NCI-H1048 (cell line): ENCODE data around the gene GNB1L.

Experiments used
- DNase-seq: peaks from one replicate; lab custom pipeline; 2025; lab: John Stamatoyannopoulos, UW

GNB1L gene

DNA sequence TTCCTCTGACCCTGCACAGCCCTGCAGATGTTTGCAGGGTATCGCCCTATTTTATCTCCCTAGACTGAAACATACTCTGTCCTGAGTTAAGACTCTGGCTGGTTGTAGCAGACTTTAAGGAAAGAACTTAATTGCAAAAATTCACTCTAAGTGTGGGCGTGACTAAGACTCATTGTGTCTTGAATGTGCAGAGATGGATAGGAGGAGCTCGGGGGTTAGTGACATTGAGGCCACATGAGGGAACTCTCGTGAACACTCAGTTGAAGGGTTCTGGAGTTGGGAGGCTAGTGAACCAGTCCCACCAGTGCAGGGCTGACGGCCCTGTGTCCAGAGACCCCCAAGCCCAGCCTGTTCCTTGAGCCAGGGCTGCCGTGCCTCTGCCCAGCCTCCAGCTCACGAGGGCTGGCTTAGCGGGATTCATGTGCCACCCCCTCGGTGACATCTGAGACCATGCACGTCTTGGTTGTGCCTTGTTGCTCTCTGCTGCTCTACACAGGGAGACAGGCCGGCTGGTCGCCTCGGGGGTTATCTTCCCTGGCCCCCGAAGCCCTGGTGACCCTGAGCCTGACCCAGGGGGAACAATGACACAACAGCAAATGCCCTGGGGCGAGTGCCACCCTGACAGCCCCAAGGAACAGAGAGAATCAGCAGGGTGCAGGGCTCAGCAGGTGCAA lies 105.5 kb downstream of the GNB1L start:
- DNase-seq = no peak

GRCh38 chr22:19748139-19748538 lies 106.5 kb downstream of the GNB1L start:
- DNase-seq = no peak

- DNase-seq = no peak
Measured at GRCh38 chr22:19747551-19747950, 107.1 kb downstream of the GNB1L start.

- no peak for DNase-seq
Measured at GRCh38 chr22:19746726-19747125, 107.9 kb downstream of the GNB1L start.

DNA sequence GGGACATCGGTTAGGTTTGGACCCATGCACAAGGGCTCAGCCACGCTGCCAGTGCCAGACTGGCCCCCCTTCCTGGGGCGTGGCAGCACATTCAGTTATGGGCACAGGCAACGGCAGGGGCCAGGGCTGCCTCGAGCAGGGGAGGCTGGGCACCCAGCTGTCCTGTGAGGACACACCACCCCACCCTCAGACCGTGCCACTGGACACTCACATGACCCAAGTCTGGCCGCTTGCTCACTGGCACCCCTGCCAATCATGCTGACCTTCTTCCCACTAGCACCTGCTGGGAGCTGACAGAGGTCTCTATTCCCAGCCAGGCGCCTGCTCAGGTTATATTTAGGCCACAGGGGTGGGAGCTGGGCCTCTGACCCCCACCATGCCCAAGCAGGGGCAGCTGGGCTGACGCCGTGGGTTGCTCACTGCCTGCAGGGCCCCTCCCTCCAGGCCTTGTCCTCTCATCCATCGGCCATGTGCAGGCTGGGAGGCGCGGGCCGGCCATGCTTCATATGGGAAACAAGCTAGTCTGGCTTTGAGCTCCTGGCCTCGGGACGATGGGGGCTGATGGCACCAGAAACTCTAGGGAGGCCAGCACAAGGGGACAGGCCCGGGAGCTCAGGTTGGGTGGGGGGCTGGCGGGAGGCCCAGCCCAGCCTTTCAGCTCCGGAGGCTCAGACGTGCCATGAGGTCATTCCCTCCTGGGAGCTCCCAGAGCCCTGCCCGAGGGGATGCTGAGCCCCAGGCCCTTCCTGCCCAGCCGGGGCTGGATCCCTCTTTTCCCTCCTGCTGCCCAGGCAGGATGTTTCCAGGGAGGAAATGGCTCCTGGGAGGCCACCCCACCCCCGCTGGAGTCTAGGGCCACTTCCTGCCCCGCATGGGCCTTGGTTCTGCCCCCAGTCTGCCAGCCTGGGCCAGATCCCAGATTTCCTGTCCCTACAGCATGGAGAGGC lies 109.2 kb downstream of the GNB1L start:
- DNase-seq = no peak

DNA sequence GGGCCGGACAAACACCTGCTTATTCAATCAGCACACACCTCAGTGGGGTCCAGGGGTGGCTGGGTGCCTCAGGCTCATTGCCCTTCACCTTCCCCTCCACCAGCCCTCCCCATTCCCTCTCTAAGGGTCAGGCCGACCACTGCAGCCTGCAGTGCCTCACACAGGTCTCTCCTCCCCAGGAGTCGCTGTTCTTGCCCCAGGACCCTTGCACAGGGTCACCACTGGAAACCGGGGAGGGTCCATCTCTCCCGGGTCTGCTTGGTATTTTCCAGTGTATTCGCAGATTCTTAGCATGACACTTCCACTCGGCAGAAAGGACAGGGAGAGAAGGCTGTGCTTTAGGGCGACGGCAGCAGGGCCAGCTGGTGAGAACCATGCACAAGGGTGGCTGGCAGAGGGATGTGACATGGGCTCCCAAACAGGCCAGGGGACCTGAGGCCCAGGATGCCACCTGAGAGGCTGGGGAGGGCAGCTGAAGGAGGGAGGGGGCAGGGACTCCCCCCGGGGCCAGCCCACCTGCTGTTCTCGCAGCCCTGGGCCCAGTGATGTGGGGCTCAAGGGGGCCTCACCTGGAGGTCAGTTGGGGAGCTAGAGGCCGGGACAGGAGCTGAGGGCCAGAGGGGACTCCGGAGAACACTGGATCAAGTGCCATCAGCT lies 110.2 kb downstream of the GNB1L start:
- DNase-seq = no peak

DNA sequence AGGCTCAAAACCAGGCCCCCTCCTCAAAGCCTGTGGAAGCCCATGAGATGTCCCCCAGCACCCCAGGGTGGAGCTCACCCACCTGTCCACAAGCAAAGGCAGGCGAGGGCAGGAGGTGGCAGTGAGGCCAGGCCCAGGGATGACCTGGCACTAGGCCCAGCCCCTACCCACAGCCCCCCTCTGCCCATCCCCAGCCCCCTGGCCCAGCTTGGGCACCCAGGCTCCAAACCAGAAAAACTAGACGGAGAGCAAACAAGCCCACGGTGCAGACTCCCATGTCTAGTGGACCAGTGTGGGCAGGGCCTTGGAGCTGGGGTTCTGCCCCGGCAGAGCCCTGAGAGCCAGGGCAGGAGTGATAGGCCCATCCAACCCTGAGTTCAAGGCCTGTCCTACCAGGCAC lies 111.0 kb downstream of the GNB1L start:
- DNase-seq = no peak

GRCh38 chr22:19743081-19743480 lies 111.6 kb downstream of the GNB1L start:
- no peak for DNase-seq

GRCh38 chr22:19742160-19743066 lies 112.3 kb downstream of the GNB1L start:
- DNase-seq = no peak

DNA sequence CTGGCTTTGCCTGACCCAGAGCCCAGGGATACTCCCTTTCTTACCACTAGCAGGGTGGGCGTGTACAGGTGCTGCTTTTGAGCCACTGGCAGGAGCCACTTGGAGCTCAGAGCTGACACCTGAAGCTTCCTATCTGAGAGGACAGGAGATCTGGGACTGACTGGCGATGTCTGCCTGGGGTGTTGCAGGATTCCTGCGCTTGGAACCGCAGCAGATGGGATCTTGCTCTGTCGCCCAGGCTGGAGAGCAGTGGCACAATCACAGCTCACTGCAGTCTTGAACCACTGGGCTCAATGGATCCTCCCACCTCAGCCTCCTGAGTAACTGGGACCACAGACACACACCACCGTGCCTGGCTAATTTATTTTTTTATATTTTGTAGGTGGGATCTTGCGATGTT lies 113.6 kb downstream of the GNB1L start:
- DNase-seq = no peak

DNA sequence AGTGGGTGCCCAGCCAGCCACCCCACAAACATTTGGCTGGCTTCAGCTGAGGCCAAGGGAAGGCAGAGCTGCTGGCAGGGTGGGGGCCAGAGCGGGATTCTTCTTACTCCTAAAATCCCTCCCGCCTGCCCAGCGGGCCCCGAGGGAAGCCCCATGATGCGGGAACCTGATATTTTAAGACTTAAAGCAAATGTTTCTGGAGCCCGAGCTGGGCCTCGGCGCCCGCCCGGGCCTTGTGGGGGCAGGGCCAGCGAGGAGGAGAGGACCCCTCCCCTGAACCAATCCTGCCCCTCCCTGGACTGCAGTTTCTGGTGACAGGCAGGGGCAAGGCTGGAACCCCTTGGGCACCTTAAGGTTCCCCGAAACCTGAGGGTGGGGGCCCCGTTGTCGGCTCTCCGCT lies 114.1 kb downstream of the GNB1L start:
- DNase-seq = no peak

DNA sequence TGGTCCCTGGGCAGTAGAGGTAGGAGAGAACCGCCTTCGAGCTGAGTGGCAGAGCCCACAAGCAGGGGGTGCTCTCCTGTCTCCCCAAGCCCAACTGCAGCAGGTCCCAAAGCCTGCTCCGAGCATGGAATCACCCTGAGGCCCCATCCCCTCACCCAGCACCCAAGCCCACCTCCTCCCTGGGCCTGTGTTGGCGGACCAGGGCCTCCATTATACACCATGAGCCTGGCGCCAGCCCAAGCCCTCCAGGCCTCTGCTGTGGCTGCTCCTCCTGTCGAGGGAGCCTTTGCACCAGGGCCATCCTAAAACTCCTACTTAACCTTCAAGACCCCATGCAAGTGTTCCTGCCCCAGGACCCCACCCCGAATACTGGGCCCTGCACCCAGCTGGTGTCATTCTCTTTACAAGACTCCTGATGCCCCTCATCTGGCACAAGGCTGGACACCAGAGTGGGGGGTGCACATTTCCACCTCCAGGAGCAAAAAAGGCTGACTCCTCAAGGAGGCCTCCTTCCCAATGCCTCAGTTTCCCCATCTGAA lies 114.7 kb downstream of the GNB1L start:
- DNase-seq = no peak

GRCh38 chr22:19739448-19739895 lies 115.2 kb downstream of the GNB1L start:
- DNase-seq = no peak

- DNase-seq = no peak
Measured at GRCh38 chr22:19738664-19739447, 115.8 kb downstream of the GNB1L start.

DNA sequence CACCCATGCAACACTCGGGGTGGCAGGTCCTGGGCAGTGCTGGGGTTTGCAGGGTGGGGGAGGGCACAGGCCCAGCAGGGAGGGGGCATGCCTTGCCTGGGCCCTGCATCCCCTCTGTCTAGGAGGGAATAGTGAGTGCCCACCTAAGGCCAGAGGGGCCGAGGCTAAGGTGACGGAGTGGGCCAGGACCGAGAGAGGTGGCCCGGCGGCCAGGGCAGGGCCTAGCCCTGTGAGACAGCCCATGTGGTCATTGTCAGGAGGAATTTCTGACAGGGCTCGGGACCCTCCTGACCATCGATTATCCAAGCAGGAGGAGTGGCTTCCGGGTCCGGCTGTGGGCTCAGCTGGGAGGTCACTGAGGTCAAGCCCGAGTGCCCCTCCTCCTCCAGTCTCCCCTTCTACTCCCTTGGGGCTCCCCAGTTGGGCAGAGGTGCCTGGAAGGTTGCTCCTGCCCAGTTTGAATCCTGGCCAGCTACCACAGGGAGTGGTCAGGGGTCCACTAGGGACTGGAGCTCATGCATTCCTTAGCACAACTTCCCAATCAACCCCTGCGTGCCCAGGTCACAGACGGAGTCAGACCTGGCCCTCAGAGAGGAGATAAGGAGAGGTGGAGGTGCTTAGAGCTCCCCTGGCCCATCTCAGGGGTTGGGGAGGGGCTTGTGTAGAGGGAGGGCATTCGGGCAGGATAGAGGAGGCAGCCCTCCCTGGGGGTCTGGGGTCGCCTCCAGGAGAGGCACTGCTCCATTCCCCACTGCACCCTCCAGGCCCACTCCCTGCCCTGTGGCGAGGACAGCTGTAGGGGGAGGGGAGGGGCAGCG lies 116.6 kb downstream of the GNB1L start:
- DNase-seq = no peak

- no peak for DNase-seq
Measured at GRCh38 chr22:19735665-19736510, 118.8 kb downstream of the GNB1L start.

- no peak for DNase-seq
Measured at GRCh38 chr22:19734837-19735382, 119.8 kb downstream of the GNB1L start.

- no peak for DNase-seq
Measured at GRCh38 chr22:19734163-19734562, 120.5 kb downstream of the GNB1L start.
